Measurements from ENCODE around the gene ADAMTSL1. TPM values are rescaled to one million over a fixed set of nuclear protein-coding genes. Genes with fewer than 3 reads are reported as not detected.

ADAMTSL1 gene
- total and polyA plus RNA-seq, 2 experiments from 2014 or later = 2.3 to 5.0 TPM

GRCh38 chr9:18710065-18710464 is 236.1 kb downstream of the ADAMTSL1 start:
- no peak for TF ChIP-seq STAT1 (IDR thresholded peaks at IDR 0.05; ENCODE audit: unreplicated experiment)
- no peak for TF ChIP-seq EZH2phosphoT487 (IDR thresholded peaks at IDR 0.05; ENCODE audit: unreplicated experiment)
- TF ChIP-seq POLR2AphosphoS5 (IDR thresholded peaks at IDR 0.05; ENCODE audit: low read depth) = no peak
- TF ChIP-seq ZNF331 (CRISPR knock-in tag; IDR thresholded peaks at IDR 0.05; ENCODE audit: low read depth) = no peak
- no peak for TF ChIP-seq ETS1 (IDR thresholded peaks at IDR 0.05)
- no peak for TF ChIP-seq CREB1 (CRISPR knock-in tag; IDR thresholded peaks at IDR 0.05; ENCODE audit: low read depth)
- no peak for TF ChIP-seq JUNB (IDR thresholded peaks at IDR 0.05; ENCODE audit: unreplicated experiment)
- TF ChIP-seq ZNF462 (CRISPR knock-in tag; IDR thresholded peaks at IDR 0.05) = no peak
- TF ChIP-seq CTCF (conservative IDR thresholded peaks at IDR 0.05; ENCODE audit: low read depth in 2 of 2) = no peak
- H3K36me3 ChIP-seq (ENCODE audit: insufficient read depth) = no peaks in the 10 kb centered on the region
- Mint-ChIP-seq H3K36me3 (ENCODE audit: low read depth) (peaks cover 13% of the 10 kb centered on the region), H3K9me3 (peaks cover 15% of the 10 kb centered on the region), H3K4me3 (no peak overlapping the region), H3K27me3 (ENCODE audit: insufficient read depth, low read depth, poor library complexity) (no peaks in the 10 kb centered on the region), H3K27ac (no peak overlapping the region), H3K4me1 (peaks cover 5% of the 10 kb centered on the region; the same call in 2 of the 3 replicates)
- H3K4me1 ChIP-seq (ENCODE audit: insufficient read depth) = no peaks in the 10 kb centered on the region
- H3K4me2 ChIP-seq = no peak overlapping the region
- no peak overlapping the region for H2AFZ ChIP-seq
- H3K9me2 ChIP-seq (ENCODE audit: insufficient read depth) = no peaks in the 10 kb centered on the region; the same call in 1 of the 2 replicates
- H4K20me1 ChIP-seq (replicated peaks; ENCODE audit: insufficient read depth) = no peaks in the 10 kb centered on the region
- no peak for ATAC-seq
- H3K27me3 ChIP-seq (ENCODE audit: insufficient read depth) = no peaks in the 10 kb centered on the region
- no peaks in the 10 kb centered on the region for H3F3A ChIP-seq (replicated peaks; ENCODE audit: low read depth)
- DNase-seq (ENCODE audit: low spot score) = no peak
- no peak overlapping the region for H3K27ac ChIP-seq (ENCODE audit: low read depth)
- H3K79me2 ChIP-seq (replicated peaks; ENCODE audit: insufficient read depth) = no peaks in the 10 kb centered on the region
- no peak overlapping the region for H3K4me3 ChIP-seq
